GM19463 (cell line): ENCODE results near the gene NDUFA8.
"Not testable (repeated sequence)": the region's sequence is repeated elsewhere in the genome, so short reads cannot be mapped to it uniquely, and the experiment has no call there.

Source experiments
- ATAC-seq: cut with Tn5 transposase; IDR thresholded peaks from one replicate; pipeline ENCODE4 v1.9.1; 2021; ENCODE audit warnings: mild to moderate bottlenecking, moderate library complexity; ENCODE audit not compliant: unreplicated experiment

Gene NDUFA8

GRCh38 chr9:122122468-122122867, 37.1 kb downstream of the NDUFA8 start:
- no peak for ATAC-seq

- no peak for ATAC-seq
Observed at GRCh38 chr9:122121931-122122330, 37.6 kb downstream of the NDUFA8 start.

GRCh38 chr9:122121391-122121790, 38.2 kb downstream of the NDUFA8 start:
- ATAC-seq: no peak

- no peak for ATAC-seq
Observed at GRCh38 chr9:122120316-122121071, 39.1 kb downstream of the NDUFA8 start.

GRCh38 chr9:122119721-122120120, 39.9 kb downstream of the NDUFA8 start:
- ATAC-seq: no peak

- ATAC-seq: no peak
Observed at GRCh38 chr9:122119166-122119521, 40.4 kb downstream of the NDUFA8 start.

GRCh38 chr9:122118343-122119165, 41.0 kb downstream of the NDUFA8 start:
- no peak for ATAC-seq

GRCh38 chr9:122117241-122117640, 42.3 kb downstream of the NDUFA8 start:
- not testable (repeated sequence) for ATAC-seq

GRCh38 chr9:122116448-122117173, 43.0 kb downstream of the NDUFA8 start:
- no peak for ATAC-seq

GRCh38 chr9:122116040-122116439, 43.5 kb downstream of the NDUFA8 start:
- ATAC-seq: no peak

GRCh38 chr9:122115176-122116035, 44.2 kb downstream of the NDUFA8 start:
- ATAC-seq: no peak

- no peak for ATAC-seq
Observed at GRCh38 chr9:122113574-122113973, 46.0 kb downstream of the NDUFA8 start.

GRCh38 chr9:122112238-122112637, 47.3 kb downstream of the NDUFA8 start:
- no peak for ATAC-seq

GRCh38 chr9:122111413-122112085, 48.0 kb downstream of the NDUFA8 start:
- no peak for ATAC-seq

- no peak for ATAC-seq
Observed at GRCh38 chr9:122110100-122110833, 49.3 kb downstream of the NDUFA8 start.

GRCh38 chr9:122109035-122109813, 50.4 kb downstream of the NDUFA8 start:
- no peak for ATAC-seq

GRCh38 chr9:122107291-122107805, 52.2 kb downstream of the NDUFA8 start:
- ATAC-seq: no peak

GRCh38 chr9:122106576-122106975, 53.0 kb downstream of the NDUFA8 start:
- no peak for ATAC-seq
